ENCODE measurements around the gene RC3H2. TPM values are rescaled to one million over a fixed set of nuclear protein-coding genes. Genes with fewer than 3 reads are reported as not detected.

Gene RC3H2
- total and polyA plus RNA-seq, 10 of the 15 experiments (the other 5 are each of a cell fraction or from before 2014, with no cell fraction given), result 7.2 to 25.5 (median 16.1) TPM

GRCh38 chr9:122931226-122932121, 26.3 kb upstream of the RC3H2 start, which contains the start of gene ZBTB26 (continued):
- TF ChIP-seq CUX1 (IDR thresholded peaks at IDR 0.05; ENCODE audit: insufficient replicate concordance, low read depth, low read length), result no peak
- TF ChIP-seq NR2C1 (IDR thresholded peaks at IDR 0.05), result peak; percentile 95
- TF ChIP-seq NR2C2 (IDR thresholded peaks at IDR 0.05; ENCODE audit: borderline replicate concordance, control insufficient read depth, insufficient read length, low read depth), result no peak
- TF ChIP-seq RAD21 (IDR thresholded peaks at IDR 0.05; ENCODE audit: insufficient read depth, low read depth, low read length), result no peak
- no peak for TF ChIP-seq MYC (IDR thresholded peaks at IDR 0.05; ENCODE audit: insufficient read depth, insufficient read length, insufficient replicate concordance, low read length, severe bottlenecking)
- TF ChIP-seq HDAC6 (IDR thresholded peaks at IDR 0.05; ENCODE audit: unreplicated experiment), result no peak
- TF ChIP-seq MTA3 (IDR thresholded peaks at IDR 0.05; ENCODE audit: borderline replicate concordance, low read length), result no peak
- no peak for TF ChIP-seq FOS (IDR thresholded peaks at IDR 0.05; ENCODE audit: borderline replicate concordance, extremely low read depth, insufficient read length)
- TF ChIP-seq SMC3 (IDR thresholded peaks at IDR 0.05; ENCODE audit: borderline replicate concordance, low read length), result no peak
- peak; percentile 95 for TF ChIP-seq ZBTB40 (IDR thresholded peaks at IDR 0.05; ENCODE audit: borderline replicate concordance)
- no peak for TF ChIP-seq FOXK2 (IDR thresholded peaks at IDR 0.05)
- TF ChIP-seq SREBF1 (IDR thresholded peaks at IDR 0.05; ENCODE audit: low read length), result no peak
- peak; percentile 56; the same call in 1 of the 2 replicates for TF ChIP-seq ZBTB11 (CRISPR knock-in tag; IDR thresholded peaks at IDR 0.05)
- no peak; the same call in 1 of the 2 replicates for TF ChIP-seq HDGF (IDR thresholded peaks at IDR 0.05)
- no peak for TF ChIP-seq WRNIP1 (IDR thresholded peaks at IDR 0.05; ENCODE audit: borderline replicate concordance, low read depth, low read length)
- TF ChIP-seq BCL11A (IDR thresholded peaks at IDR 0.05; ENCODE audit: low read depth, low read length), result no peak
